CD4-positive, alpha-beta T cell (primary cell): ENCODE data around the gene LPXN. TPM values are rescaled to one million over a fixed set of nuclear protein-coding genes. Genes with fewer than 3 reads are reported as not detected.

Experiments
- ATAC-seq: fragments of 200-7000 bp; cut with Tn5 transposase; one replicate; pipeline ENCODE4 v1.10.0; 2022; ENCODE audit warnings: mild to moderate bottlenecking; ENCODE audit not compliant: poor library complexity
- CTCF ChIA-PET: fragments of 350-600 bp; sonication (Branson Sonifier 250); formaldehyde crosslinking; loops from one replicate; lab custom pipeline; 2021; ENCODE audit warnings: antibody characterized with exemption, inconsistent platforms; lab: Charles Lee
- POLR2A ChIA-PET: fragments of 350-600 bp; sonication (Branson Sonifier 250); formaldehyde crosslinking; loops from one replicate; lab custom pipeline; 2021; ENCODE audit warnings: antibody characterized with exemption, inconsistent platforms; lab: Charles Lee
- DNase-seq, 14 experiments: peaks; one replicate each; pipeline ENCODE4 v3.0.0-alpha.2; 2013 to 2020; ENCODE audit warnings: mixed read lengths in 2 of 14
- H3K27ac ChIP-seq, 2 donors: one replicate each; pipeline versions ENCODE4 v1.5.1 to v1.7.0; 2013; ENCODE audit warnings: low read length in 2 of 2, low read depth in 1 of 2, mild to moderate bottlenecking in 1 of 2
- H3K27me3 ChIP-seq, 2 experiments: 1 replicate in 1 of 2; 2 replicates in 1 of 2; pipeline versions ENCODE4 v1.6.1 to v1.7.0; 2013; ENCODE audit warnings: low read length in 2 of 2, control low read depth in 1 of 2, mild to moderate bottlenecking in 1 of 2, moderate library complexity in 1 of 2; ENCODE audit not compliant: insufficient read depth in 2 of 2, control insufficient read depth in 1 of 2
- H3K36me3 ChIP-seq: one replicate; pipeline ENCODE4 v1.6.1; 2013; ENCODE audit warnings: low read length, control low read depth; ENCODE audit not compliant: insufficient read depth
- H3K4me1 ChIP-seq: one replicate; pipeline ENCODE4 v1.6.1; 2013; ENCODE audit warnings: low read length, control low read depth; ENCODE audit not compliant: insufficient read depth
- H3K4me3 ChIP-seq: one replicate; pipeline ENCODE4 v1.5.1; 2013; ENCODE audit warnings: mild to moderate bottlenecking, low read length, moderate library complexity
- H3K9me3 ChIP-seq, 2 experiments: 1 replicate in 1 of 2; 2 replicates in 1 of 2; pipeline versions ENCODE4 v1.6.1 to v1.7.0; 2013; ENCODE audit warnings: low read length in 2 of 2, mild to moderate bottlenecking in 2 of 2, control low read depth in 1 of 2, moderate library complexity in 1 of 2; ENCODE audit not compliant: control insufficient read depth in 1 of 2, insufficient read depth in 1 of 2
- H3K27ac Mint-ChIP-seq: one replicate; pipeline ENCODE4 v1.8.0; 2020; ENCODE audit warnings: mixed read lengths
- H3K27me3 Mint-ChIP-seq: one replicate; pipeline ENCODE4 v1.8.0; 2021; ENCODE audit warnings: mixed read lengths
- H3K36me3 Mint-ChIP-seq: one replicate; pipeline ENCODE4 v1.8.0; 2021; ENCODE audit warnings: low read depth, mixed read lengths
- H3K4me1 Mint-ChIP-seq: one replicate; pipeline ENCODE4 v1.8.0; 2021; ENCODE audit warnings: low read depth, mixed read lengths
- H3K4me3 Mint-ChIP-seq: one replicate; pipeline ENCODE4 v1.8.0; 2020; ENCODE audit warnings: mild to moderate bottlenecking, mixed read lengths
- H3K9me3 Mint-ChIP-seq: one replicate; pipeline ENCODE4 v1.8.0; 2020; ENCODE audit warnings: mixed read lengths
- CTCF ChIP-seq: fragments of 200-600 bp; IDR thresholded peaks from one replicate; pipeline ENCODE4 v1.8.0; 2022; ENCODE audit warnings: antibody characterized with exemption, mild to moderate bottlenecking
- intact Hi-C, 2 experiments: fragments of 100-400 bp; cut with DNase I in 1 of 2; cut with micrococcal nuclease in 1 of 2; formaldehyde crosslinking; loops; one replicate each; pipeline versions ENCODE4 v1.15.1 to v1.9.0; 2023 to 2025; cut with DNase I, micrococcal nuclease
- total RNA-seq, 174 experiments: library from RNA in 2 of 174; stranded (reverse) in 2 of 174; gene quantifications; one replicate each; pipeline ENCODE4 v1.2.3 and lab custom pipeline; 2021 to 2026

The LPXN gene
- total RNA-seq, 2 experiments from 2014 or later: 35.5 to 36.3 TPM

DNA sequence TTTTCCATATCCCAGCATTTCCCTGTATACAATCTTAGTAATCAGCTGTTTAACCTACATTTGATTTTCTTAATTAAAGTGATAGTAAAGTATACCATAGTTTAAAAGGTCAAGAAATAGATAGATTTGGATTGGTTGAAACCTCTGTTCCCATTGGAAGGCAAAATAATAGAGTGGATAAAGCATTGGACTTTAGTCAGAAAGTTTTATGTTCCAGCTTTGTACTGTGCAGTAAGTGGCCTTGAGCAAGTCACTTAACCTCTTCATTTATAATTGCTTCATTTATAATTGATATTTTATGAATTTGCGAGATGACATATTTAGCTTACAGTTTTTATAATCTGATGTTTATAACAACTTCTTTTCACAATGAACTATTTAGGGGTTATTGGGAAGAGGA lies 6.8 kb upstream of the LPXN start:
- no peaks in the 10 kb centered on the region for H3K9me3 ChIP-seq
- no peak for TF ChIP-seq CTCF
- peaks cover 68% of the 10 kb centered on the region for H3K36me3 Mint-ChIP-seq
- intact Hi-C loops: loop anchor here in 1 of 2 experiments (10.0 kb wide), 2 partner anchors 868 to 1258 kb away; partner anchors contain the start of genes MED19, TMX2 and TNKS1BP1
- no peak overlapping the region for H3K4me3 ChIP-seq
- CTCF ChIA-PET: interaction anchor here (1.0 to 3.3 kb wide), 2 partner anchors 15 to 23 kb away, joined by 3 to 15 read pairs; no protein-coding TSS in a partner anchor
- no peak overlapping the region for H3K27ac Mint-ChIP-seq
- no peaks in the 10 kb centered on the region for H3K9me3 Mint-ChIP-seq
- no peaks in the 10 kb centered on the region for H3K27me3 ChIP-seq
- H3K4me3 Mint-ChIP-seq: no peak overlapping the region
- H3K27me3 Mint-ChIP-seq: no peaks in the 10 kb centered on the region
- H3K4me1 Mint-ChIP-seq: peaks cover 68% of the 10 kb centered on the region
- H3K27ac ChIP-seq: no peak overlapping the region
- POLR2A ChIA-PET: interaction anchor here (0.7 to 1.8 kb wide), 2 partner anchors 16 to 52 kb away, joined by 4 read pairs; no protein-coding TSS in a partner anchor
- H3K36me3 ChIP-seq: peaks cover 16% of the 10 kb centered on the region
- DNase-seq (no peak), ATAC-seq (no peak)
- peaks cover 10% of the 10 kb centered on the region for H3K4me1 ChIP-seq

DNA sequence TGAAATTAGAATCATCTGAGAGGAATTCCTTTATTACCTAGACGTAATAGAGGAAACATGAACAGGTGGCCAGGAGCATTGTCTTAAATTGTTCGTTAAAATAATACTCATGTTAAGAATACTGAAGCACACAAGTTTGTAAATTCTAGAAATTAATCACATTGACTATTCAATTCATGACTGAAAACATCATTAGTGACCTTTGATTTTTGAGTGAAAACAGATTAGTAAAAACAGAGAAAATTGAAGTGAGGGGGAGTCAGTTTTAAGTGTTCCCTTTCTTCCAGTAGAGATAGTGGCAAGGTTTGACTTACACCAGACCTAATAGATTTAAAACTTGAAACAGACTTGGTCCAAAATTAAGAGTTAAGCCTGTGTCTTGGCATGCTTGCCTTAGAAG lies 4.7 kb upstream of the LPXN start:
- no peaks in the 10 kb centered on the region for H3K27me3 Mint-ChIP-seq
- H3K9me3 ChIP-seq: no peaks in the 10 kb centered on the region
- CTCF ChIA-PET: interaction anchor here (1.7 to 5.8 kb wide), 3 partner anchors 10 to 15 kb away, joined by 4 to 53 read pairs (median 7); no protein-coding TSS in a partner anchor
- H3K4me3 ChIP-seq: peak overlapping the region; percentile 87
- H3K36me3 Mint-ChIP-seq: peaks cover 52% of the 10 kb centered on the region
- intact Hi-C loops: loop anchor here in 1 of 2 experiments (10.0 kb wide), 2 partner anchors 866 to 1256 kb away; partner anchors contain the start of genes MED19, TMX2 and TNKS1BP1
- no peaks in the 10 kb centered on the region for H3K9me3 Mint-ChIP-seq
- ATAC-seq: no peak
- DNase-seq: no peak
- H3K27me3 ChIP-seq: no peaks in the 10 kb centered on the region
- no peak for TF ChIP-seq CTCF
- peak overlapping the region; percentile 99 for H3K27ac Mint-ChIP-seq
- peaks cover 67% of the 10 kb centered on the region for H3K4me1 Mint-ChIP-seq
- H3K4me1 ChIP-seq: peaks cover 22% of the 10 kb centered on the region
- H3K36me3 ChIP-seq: no peaks in the 10 kb centered on the region
- peak overlapping the region in 1 of 2 donors; percentile 99 for H3K27ac ChIP-seq
- POLR2A ChIA-PET: interaction anchor here (2.5 to 6.5 kb wide), 3 partner anchors 14 to 57 kb away, joined by 7 to 108 read pairs (median 60); no protein-coding TSS in a partner anchor
- peak overlapping the region; percentile 99 for H3K4me3 Mint-ChIP-seq

- CTCF ChIA-PET: interaction anchor here (0.7 to 5.8 kb wide), 5 partner anchors 10 to 56 kb away, joined by 3 to 53 read pairs (median 5); no protein-coding TSS in a partner anchor
Measured at GRCh38 chr11:58579192-58580129, 3.8 kb upstream of the LPXN start.

More at GRCh38 chr11:58579192-58580129, 3.8 kb upstream of the LPXN start:
- Histone ChIP-seq H3K27me3 (no peaks in the 10 kb centered on the region), H3K27ac (peak overlapping the region; percentile 90 to 99), H3K4me1 (peaks cover 22% of the 10 kb centered on the region), H3K4me3 (peak overlapping the region; percentile 87), H3K9me3 (no peaks in the 10 kb centered on the region), H3K36me3 (no peaks in the 10 kb centered on the region)
- Mint-ChIP-seq H3K9me3 (no peaks in the 10 kb centered on the region), H3K4me1 (peaks cover 76% of the 10 kb centered on the region), H3K27ac (peak overlapping the region; percentile 99), H3K36me3 (peaks cover 48% of the 10 kb centered on the region), H3K27me3 (no peaks in the 10 kb centered on the region), H3K4me3 (peak overlapping the region; percentile 99)
- intact Hi-C loops: loop anchor here (1.0 to 10.0 kb wide), 16 partner anchors 11 to 1255 kb away; partner anchors contain the start of genes FAM111A (in 2 of the 2), MED19 (in 2 of the 2), TMX2 (in 2 of the 2) and TNKS1BP1 (in 2 of the 2)
- peak; percentile 81 for TF ChIP-seq CTCF
- ATAC-seq (peak; percentile 37), DNase-seq (peak; percentile 87 to 97 (median 91))
- POLR2A ChIA-PET: interaction anchor here (0.6 to 6.5 kb wide), 5 partner anchors 13 to 1065 kb away, joined by 3 to 108 read pairs (median 7); no protein-coding TSS in a partner anchor
